Dedifferentiated amniotic fluid mesenchymal stem cell (primary cell): Measurements from ENCODE around the gene PCLO.
"Not testable (repeated sequence)": the region's sequence is repeated elsewhere in the genome, so short reads cannot be mapped to it uniquely, and the experiment has no call there.

Source experiments
- DNase-seq: peaks from one replicate; pipeline ENCODE4 v3.0.0-alpha.2; 2016; ENCODE audit errors: extremely low spot score

PCLO gene

DNA sequence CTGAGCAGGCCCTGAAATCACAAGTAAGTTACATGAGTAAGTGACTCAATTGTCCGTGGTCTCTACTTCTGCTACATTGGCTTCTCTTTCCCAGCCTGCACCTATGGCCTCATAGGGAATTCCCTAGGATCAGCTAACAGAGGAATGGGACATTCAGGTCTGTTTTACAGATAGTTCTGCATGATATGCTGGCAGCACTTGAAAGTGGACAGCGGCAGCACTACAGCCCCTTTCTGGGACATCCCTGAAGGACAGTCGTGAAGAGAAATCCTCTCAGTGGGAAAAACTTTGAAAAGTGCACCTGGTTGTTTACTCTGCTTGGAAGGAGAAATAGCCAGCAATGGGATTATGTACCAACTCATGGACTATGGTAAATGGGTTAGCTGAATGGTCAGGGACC is 426.1 kb downstream of the PCLO start:
- DNase-seq: no peak

GRCh38 chr7:82732677-82733076 is 430.0 kb downstream of the PCLO start:
- no peak for DNase-seq

- peak; percentile 63 for DNase-seq
These were observed 433.3 kb downstream of the PCLO start for GRCh38 chr7:82729172-82730030.

DNA sequence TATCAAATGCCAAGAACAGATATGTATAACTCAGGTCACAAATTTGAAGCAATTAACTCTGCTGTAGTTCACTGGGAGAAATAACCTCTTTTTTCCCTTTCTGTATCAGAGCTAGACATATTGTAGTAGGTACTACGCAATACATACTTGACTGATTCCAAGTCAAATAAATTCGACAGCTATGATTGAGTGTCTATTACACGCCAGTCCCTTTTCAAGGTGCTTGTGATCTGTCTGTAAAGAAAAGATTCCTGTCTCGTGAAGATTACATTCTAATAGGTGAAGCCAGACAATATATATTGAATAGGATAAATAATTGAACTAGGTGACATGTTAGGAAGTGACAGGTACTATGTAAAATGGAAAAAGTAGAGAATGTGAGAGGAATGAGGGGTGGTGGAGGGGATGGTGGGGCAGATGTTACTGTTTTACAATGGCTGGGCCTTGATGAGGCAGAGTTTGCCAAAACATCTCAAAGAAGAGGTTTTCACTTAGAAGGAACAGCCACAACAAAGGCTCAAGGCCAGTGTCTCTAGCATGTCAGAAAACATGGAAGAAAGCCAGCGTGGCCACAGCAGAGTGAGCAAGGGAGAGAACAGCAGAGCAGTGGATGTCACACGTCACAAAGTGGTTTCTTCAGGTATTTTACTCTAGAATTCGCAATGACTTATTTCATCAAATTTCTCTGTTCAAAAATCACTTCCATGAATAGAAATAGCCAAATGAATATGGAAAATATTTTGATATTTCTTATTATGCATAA is 436.5 kb downstream of the PCLO start:
- no peak for DNase-seq

DNA sequence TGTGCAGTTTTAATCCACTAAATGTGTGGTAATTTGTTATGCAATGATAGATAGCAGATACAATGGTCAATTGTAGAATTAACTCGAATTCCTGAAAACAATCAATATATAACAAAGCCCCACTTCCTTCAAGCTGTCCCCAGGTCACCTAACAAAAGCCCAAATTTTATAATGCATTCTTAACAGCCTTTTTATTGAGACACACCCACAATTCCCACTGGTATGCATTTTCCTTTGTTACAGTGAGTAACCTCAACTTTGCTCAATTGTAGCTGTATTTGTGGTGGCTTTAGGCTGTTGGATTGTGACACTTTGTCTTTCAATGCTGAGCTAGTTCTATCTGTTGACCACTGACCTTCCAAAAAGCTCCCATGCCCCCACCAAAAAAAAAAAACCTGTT is 439.3 kb downstream of the PCLO start:
- no peak for DNase-seq

DNA sequence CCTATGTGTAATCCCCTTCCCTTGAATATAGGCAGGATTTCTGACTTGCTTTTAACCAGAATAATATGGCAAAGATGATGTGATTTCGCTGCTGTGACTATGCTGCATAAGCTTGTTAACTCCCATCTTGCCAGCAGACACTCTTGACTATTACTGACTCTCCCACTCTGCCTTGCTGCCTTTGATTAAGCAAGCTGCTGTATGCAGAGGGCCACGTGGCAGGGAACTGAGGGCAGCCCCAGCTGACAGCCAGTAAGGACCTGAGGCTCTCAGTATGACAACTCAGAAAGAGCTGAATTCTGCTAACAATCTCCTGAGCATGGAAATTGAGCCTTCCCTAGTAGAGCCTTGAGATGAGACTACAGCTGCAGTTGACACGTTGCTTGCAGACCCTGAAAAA is 439.7 kb downstream of the PCLO start:
- DNase-seq: no peak

DNA sequence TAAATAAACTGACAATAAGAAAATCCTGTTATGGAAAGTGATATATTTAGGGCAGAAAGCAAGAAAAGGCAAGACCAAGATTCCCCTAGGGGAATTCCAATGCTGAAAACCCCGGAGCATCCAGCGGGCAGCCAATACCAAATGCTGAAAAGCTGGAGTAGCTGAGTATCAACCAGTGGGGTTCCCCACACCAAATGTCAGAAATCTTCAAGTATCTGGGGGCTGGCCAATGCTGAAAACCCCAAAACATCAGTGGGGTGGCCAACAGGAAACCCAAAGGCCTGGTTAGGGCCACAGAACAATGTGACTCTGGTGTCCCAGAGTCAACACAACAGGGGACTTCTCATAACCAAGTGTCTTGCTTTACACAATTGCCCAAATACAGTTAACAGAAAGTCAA is 447.3 kb downstream of the PCLO start:
- no peak for DNase-seq

- DNase-seq: no peak
These were observed 447.8 kb downstream of the PCLO start for GRCh38 chr7:82714883-82715282.

GRCh38 chr7:82713506-82713905 is 449.2 kb downstream of the PCLO start:
- no peak for DNase-seq

GRCh38 chr7:82706344-82706743 is 456.3 kb downstream of the PCLO start:
- DNase-seq: not testable (repeated sequence)

DNA sequence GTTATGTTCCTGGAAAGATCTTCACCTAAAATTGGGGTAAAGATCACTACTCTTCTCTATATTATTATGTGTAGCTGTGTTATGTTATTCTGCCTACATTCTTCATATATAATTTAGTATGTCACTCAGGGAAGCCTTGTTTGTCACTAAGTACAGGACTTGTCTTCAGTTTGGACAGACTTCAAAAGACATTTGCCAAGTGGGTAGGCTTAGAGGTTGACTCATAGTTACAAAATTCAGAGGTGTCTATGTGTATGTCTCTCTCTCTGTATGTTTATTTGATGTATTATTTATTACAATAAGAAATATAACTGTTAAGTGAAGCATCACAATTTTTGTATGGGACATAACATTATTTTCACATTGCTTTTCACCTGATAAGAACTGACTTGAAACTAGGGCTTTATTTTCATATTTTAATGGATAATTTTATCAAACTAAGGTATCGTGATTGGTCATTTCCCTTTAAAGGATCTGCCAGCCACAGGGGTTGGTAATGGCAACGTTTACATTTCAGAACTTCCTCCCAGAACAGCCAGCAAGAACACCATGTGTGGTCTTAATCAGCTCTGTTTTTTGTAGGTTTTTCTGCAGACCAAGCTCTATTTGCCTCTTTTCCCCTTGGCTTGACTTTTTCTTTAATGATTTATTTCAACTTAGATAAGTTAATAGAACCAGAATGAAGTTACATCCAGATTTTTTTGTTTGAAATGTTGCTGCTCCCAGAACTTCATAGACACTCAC is 457.0 kb downstream of the PCLO start:
- no peak for DNase-seq

GRCh38 chr7:82704121-82704520 is 458.6 kb downstream of the PCLO start:
- no peak for DNase-seq
